HCEC 1CT (cell line): ENCODE results near the gene CD226.
A peak's percentile ranks its signal among the peaks of the same experiment; 100 is the strongest.
"Not testable (repeated sequence)": the region's sequence is repeated elsewhere in the genome, so short reads cannot be mapped to it uniquely, and the experiment has no call there.

Source experiments
- DNase-seq: peaks from one replicate; pipeline ENCODE4 v3.0.0-alpha.2; 2017

CD226 gene

GRCh38 chr18:69947361-69948133 is at the start of gene CD226:
Gene CD226 (minus strand): TSS chr18:69947873. CDS start chr18:69947406, 467 bp downstream.
- no peak for DNase-seq

GRCh38 chr18:69996951-69997798 is 49.5 kb upstream of the CD226 start:
- DNase-seq = no peak

- no peak for DNase-seq
These were observed 48.7 kb upstream of the CD226 start for GRCh38 chr18:69996417-69996816.

GRCh38 chr18:69995774-69996173 is 48.1 kb upstream of the CD226 start:
- no peak for DNase-seq

GRCh38 chr18:69992776-69993175 is 45.1 kb upstream of the CD226 start:
- DNase-seq = peak; percentile 66

DNA sequence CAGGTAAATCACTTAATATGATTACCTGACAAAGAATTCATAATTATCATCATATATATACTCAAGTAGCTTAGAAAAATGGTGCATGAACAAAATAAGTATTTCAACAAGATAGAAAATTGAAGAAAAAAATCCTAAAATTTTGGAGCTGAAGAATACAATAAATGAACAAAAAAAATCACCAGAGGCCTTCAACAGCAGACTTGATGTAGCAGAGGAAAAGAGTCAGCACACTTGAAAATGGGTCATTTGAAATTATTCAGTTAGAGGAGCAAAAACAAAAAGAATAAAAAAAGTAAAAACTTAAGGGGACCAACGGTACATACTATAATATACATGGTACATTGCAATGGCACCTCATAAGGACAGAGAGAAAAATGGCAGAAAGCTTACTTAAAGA is 40.2 kb upstream of the CD226 start:
- no peak for DNase-seq

DNA sequence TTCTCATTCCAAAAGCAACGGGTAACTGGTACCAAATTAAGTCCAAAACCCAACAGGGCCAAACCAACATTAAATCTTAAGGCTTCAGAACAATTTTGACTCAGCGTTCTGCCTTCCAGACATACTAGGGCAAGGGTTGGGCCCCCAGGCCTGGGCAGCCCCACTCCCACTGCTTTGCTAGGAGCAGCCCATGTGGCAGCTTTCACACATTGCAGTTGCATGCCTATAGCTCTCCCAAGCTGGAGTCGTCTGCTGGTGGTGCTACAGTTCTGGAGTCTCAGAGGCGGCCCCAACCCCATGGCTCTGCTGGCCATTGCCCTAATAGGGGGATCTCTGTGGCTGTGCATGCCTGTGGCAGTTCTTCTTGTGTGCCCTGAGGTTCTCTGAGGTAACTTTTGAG is 37.6 kb upstream of the CD226 start:
- no peak for DNase-seq

- DNase-seq = no peak
These were observed 34.7 kb upstream of the CD226 start for GRCh38 chr18:69982417-69982816.

GRCh38 chr18:69981948-69982347 is 34.3 kb upstream of the CD226 start:
- DNase-seq = no peak

DNA sequence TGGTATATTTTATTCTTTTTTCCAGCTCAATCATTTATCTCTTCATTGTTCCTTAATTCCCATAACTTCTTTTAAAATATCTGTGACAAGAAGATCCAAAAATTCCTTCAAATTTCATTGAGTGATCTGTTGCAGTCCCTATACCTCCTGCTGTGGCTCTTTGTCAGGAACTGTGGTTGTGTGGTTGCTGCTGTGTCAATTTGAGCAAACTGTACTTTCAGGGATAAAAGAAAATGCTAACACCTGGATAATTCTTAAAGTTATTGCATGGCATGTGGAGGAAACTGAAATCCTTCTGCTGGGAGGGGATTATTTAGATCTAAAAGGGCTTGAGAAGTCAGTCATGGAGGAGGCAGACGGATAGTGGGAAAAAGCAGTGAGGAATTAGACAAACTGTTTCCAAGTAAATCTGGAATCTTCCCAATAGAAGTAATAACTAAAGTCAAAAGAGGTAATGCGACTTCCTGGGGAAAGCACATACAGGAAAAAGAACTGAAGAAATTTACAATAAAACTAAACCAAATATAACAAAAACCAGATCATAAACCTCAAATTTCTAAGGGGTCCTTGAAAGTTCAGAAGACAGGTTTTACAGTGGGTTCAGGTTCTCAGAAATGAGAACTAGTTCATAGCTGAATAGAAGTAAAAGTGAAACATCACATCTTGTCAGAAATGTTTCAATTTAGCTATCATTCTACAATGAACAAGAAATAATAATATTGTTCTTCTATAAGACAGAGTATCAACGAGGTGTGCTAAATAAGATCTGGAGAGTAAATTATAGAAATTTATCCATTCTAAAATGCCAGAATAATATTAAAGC is 33.5 kb upstream of the CD226 start:
- no peak for DNase-seq

DNA sequence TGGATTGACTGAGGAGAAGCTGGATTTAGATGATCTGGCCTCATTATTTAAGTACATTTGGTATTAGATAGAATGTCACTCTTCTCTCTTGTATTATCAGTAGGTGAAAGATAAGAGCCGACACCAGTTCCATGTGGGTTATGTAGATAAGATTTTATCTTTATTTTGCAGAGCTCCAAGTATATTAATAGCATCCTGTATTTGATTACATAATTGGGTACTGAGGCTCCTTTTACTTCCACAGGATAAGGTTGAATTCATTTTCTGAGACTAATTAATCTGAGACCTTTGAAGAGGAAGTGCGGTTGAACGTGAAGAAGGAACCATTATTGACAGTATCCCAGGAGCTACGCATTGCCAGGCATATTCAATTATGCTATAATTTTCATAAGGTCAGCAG is 32.8 kb upstream of the CD226 start:
- DNase-seq = no peak

- no peak for DNase-seq
These were observed 31.4 kb upstream of the CD226 start for GRCh38 chr18:69978732-69979715.

DNA sequence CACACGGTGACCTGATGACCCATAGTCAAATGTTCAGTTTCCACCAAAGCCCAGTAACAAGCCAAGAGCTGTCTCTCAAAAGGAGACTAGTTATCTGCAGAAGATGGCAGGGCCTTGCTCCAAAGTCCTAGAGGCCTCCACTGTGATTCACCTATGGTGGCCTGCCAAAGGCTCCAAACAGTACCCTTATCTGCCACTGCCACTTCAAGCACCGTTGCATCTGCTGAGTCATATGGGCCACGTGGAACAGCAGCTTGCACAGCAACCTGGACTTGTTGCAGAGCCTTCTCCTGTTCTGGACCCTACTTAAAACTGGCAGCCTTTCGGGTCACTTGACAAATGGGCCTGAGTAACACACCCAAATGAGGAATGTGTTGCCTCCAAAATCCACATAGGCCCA is 27.6 kb upstream of the CD226 start:
- not testable (repeated sequence) for DNase-seq

DNA sequence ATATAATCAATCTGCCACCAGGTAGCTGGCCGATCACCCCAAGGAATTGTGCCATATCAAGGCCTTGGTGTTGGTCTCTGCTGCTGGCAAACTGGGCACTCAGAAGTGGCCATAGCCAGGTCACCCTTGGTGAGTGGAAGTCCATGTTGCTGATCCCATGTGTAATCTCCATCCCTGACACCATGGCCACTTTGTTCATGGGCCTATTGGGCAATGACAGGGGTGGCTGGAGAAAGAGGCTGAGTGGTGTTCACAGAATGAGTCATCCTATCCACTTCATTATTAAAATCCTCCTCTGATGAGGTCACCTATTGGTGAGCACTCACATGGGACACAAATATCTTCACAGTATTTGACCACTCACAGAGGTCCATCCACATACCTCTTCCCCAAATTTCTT is 26.7 kb upstream of the CD226 start:
- peak; percentile 47 for DNase-seq

DNA sequence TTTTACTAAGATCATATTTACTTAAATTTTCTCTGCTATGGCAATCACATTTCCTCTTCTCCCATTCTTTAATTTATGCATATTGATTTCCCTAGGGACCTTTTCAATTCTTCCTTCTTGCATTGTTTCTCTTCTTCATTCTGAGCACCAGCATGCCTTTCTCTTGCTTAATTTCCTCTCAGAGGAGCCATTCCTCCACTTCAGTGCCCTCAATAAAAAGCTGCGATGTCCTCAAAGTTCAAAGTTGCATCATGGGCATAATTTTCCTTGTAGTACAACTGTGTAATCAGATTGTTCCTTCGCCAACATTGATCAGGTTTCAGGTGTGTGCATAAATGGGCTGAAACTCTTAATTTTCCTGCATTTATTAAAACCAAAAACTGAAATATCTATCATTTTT is 21.8 kb upstream of the CD226 start:
- DNase-seq = no peak

GRCh38 chr18:69968039-69968438 is 20.4 kb upstream of the CD226 start:
- no peak for DNase-seq

DNA sequence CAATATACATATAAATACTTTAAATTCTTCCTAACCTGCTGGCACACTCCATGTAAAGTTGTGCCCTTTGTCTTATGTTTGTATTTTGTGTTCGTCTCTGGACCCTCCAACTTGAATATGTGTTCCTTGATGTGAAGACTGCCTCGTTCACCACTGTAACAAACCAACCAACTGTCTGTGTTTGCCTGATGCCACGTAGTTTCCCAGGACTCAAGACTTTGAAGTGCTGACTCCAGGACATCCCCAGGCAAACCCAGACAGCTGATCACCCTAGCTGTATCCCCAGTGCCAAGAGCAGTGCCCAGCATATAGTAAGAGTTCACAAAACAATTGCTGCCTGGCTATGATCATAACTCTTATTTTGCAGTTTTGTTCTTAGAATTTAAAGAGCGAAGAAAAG is 15.5 kb upstream of the CD226 start:
- no peak for DNase-seq

- DNase-seq = no peak
These were observed 14.0 kb upstream of the CD226 start for GRCh38 chr18:69961718-69962117.

DNA sequence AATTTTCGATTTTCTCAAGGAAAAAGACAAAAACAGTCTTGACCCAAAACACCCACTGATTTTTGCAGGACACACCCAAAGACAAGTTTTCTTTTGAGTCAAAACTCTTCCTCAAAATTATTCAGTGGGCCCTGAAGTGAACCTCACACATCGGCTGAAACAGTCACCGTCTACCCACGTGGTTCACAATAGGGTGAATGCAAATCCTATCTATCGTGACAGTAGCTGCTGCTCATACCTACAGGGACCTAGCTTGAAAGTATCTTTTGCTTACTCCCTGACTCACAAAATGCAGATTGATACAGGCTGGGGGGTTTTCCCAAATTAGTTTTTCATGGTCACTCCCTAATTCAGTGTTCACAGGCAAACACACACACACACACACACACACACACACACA is 10.7 kb upstream of the CD226 start:
- no peak for DNase-seq

GRCh38 chr18:69957747-69958146 is 10.1 kb upstream of the CD226 start:
- DNase-seq = no peak

DNA sequence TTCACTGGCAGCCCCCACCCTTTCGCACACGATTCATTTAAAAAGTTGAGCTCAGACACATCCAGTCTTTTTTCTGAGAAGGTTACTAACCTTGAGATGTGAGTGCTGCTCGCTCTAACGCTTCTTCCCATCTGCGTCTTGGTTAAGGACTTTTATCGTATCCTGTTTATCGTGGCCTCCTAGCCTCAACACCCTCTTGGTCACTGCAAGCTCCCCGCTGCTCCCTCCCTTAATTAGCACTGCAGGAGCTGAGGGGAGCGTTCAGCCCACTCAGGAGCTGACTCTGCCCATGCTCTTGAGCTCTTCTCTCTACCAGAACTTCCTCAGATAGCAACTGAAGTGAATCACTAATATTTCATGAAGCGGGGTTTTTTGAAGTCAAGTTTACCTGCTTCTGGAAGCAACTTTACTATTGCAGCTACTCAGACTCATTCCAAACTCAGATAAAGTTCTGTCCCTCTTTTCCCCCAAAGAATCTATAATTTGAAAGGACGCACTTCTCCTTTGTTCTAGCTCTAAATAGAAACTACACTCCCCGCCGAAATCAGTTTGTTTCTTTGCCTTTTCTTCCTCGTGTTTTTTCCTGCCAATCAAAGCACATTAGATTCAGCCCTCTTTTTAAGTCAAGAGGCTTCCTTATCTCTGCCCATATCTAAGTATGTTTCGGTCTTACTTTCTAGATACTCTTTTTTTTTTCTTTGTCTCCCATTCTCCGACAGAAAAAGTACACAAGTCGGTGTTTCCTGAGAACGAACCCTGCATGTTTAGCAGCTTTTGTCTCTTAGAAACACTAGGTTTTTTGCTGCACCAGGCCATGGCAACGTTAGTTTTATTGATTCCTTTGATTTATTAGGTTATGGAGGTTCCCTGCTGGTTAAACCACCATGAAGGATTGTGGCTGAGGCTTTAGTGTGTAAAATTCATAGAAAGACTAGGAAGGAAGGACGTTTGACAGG is 9.3 kb upstream of the CD226 start:
- DNase-seq = no peak
